ENCODE data around the gene LAPTM4A. TPM values are rescaled to one million over a fixed set of nuclear protein-coding genes. Genes with fewer than 3 reads are reported as not detected.

LAPTM4A gene
- total RNA-seq, 6 experiments from 2014 or later = 80.0 to 143 (median 126) TPM

- Histone ChIP-seq H3K9me3 (no peaks in the 10 kb centered on the region), H3K4me1 (peaks cover 0 to 18% (median 5%) of the 10 kb centered on the region in 4 donors), H3K36me3 (no peaks in the 10 kb centered on the region), H3K4me3 (no peak overlapping the region), H3K27ac (no peak overlapping the region), H3K27me3 (no peaks in the 10 kb centered on the region)
- TF ChIP-seq POLR2A (IDR thresholded peaks at IDR 0.05) = no peak
- no peak for TF ChIP-seq CTCF (IDR thresholded peaks at IDR 0.05)
- WGBS (ENCODE audit: insufficient coverage, low coverage, low lambda C conversion rate, missing lambda C conversion rate) = 100% methylated on average over 1 of the region's 6 CpGs
- intact Hi-C loops (cut with DNase I) = no loop called here
- ATAC-seq (no peak), DNase-seq (no peak)
Observed at GRCh38 chr2:20054119-20054518, 2.7 kb upstream of the LAPTM4A start.

GRCh38 chr2:20052861-20053281 lies 1.4 kb upstream of the LAPTM4A start:
- peaks cover 0 to 30% (median 10%) of the 10 kb centered on the region in 4 donors for H3K4me1 ChIP-seq
- H3K36me3 ChIP-seq = no peaks in the 10 kb centered on the region
- DNase-seq = no peak
- intact Hi-C loops (cut with DNase I) = no loop called here
- H3K27me3 ChIP-seq = no peaks in the 10 kb centered on the region
- no peak for TF ChIP-seq CTCF (IDR thresholded peaks at IDR 0.05)
- no peaks in the 10 kb centered on the region for H3K9me3 ChIP-seq
- peak overlapping the region; percentile 93 to 97 (median 97) for H3K27ac ChIP-seq
- ATAC-seq = peak in 1 of 4 donors; percentile 3
- H3K4me3 ChIP-seq = peak overlapping the region; percentile 69 to 82 (median 70)
- 14% methylated on average over 5 of the region's 5 CpGs for WGBS (ENCODE audit: insufficient coverage, low coverage, low lambda C conversion rate, missing lambda C conversion rate)

GRCh38 chr2:20052229-20052851 lies 912 bp upstream of the LAPTM4A start:
- H3K4me3 ChIP-seq = peak overlapping the region; percentile 69 to 82 (median 70)
- TF ChIP-seq CTCF (IDR thresholded peaks at IDR 0.05) = no peak
- TF ChIP-seq POLR2A (IDR thresholded peaks at IDR 0.05) = no peak
- H3K4me1 ChIP-seq = peaks cover 0 to 32% (median 10%) of the 10 kb centered on the region in 4 donors
- H3K27ac ChIP-seq = peak overlapping the region; percentile 93 to 97 (median 97)
- H3K27me3 ChIP-seq = no peaks in the 10 kb centered on the region
- peak in 1 of 4 donors; percentile 7 for ATAC-seq
- no peaks in the 10 kb centered on the region for H3K36me3 ChIP-seq
- WGBS (ENCODE audit: insufficient coverage, low coverage, low lambda C conversion rate, missing lambda C conversion rate) = under 1% methylated on average over 10 of the region's 10 CpGs
- intact Hi-C loops (cut with DNase I) = no loop called here
- no peaks in the 10 kb centered on the region for H3K9me3 ChIP-seq
- DNase-seq = no peak

- TF ChIP-seq POLR2A (IDR thresholded peaks at IDR 0.05) (peak; percentile 16), CTCF (IDR thresholded peaks at IDR 0.05) (peak in 3 of 4 donors; percentile 13 to 22 (median 17))
- peak; percentile 37 to 48 (median 45) for ATAC-seq
- peak overlapping the region; percentile 93 to 97 (median 97) for H3K27ac ChIP-seq
- peaks cover 0 to 37% (median 10%) of the 10 kb centered on the region in 4 donors for H3K4me1 ChIP-seq
- intact Hi-C loops (cut with DNase I) = no loop called here
- no peaks in the 10 kb centered on the region for H3K27me3 ChIP-seq
- peak overlapping the region; percentile 69 to 82 (median 70) for H3K4me3 ChIP-seq
- WGBS (ENCODE audit: insufficient coverage, low coverage, low lambda C conversion rate, missing lambda C conversion rate) = 0% methylated on average over 34 of the region's 47 CpGs
- no peaks in the 10 kb centered on the region for H3K36me3 ChIP-seq
- no peaks in the 10 kb centered on the region for H3K9me3 ChIP-seq
- peak; percentile 53 to 74 (median 68) for DNase-seq
Observed at GRCh38 chr2:20050646-20051531, 539 bp downstream of the LAPTM4A start.
